ENCODE results near the gene C9. TPM values are rescaled to one million over a fixed set of nuclear protein-coding genes. Genes with fewer than 3 reads are reported as not detected.

Gene C9
- total RNA-seq, 2 donors from 2014 or later = not detected

GRCh38 chr5:39314591-39314990 lies 49.7 kb downstream of the C9 start:
- TF ChIP-seq CTCF (IDR thresholded peaks at IDR 0.05) (no peak), POLR2A (IDR thresholded peaks at IDR 0.05) (no peak)
- no peak for ATAC-seq

GRCh38 chr5:39309534-39309933 lies 54.8 kb downstream of the C9 start:
- WGBS, 2 donors = 52 to 80% methylated on average over 1 of the region's 1 CpG
- Histone ChIP-seq H3K9me3 (no peaks in the 10 kb centered on the region), H3K4me1 (no peaks in the 10 kb centered on the region), H3K27ac (no peak overlapping the region), H3K27me3 (no peaks in the 10 kb centered on the region), H3K4me3 (no peak overlapping the region), H3K36me3 (replicated peaks in 1 of 2; ENCODE audit: insufficient read depth in 1 of 2, low read depth in 2 of 2) (no peaks in the 10 kb centered on the region)
- TF ChIP-seq CTCF (IDR thresholded peaks at IDR 0.05) (no peak), POLR2A (IDR thresholded peaks at IDR 0.05) (no peak)
- intact Hi-C loops (cut with DNase I) = no loop called here
- DNase-seq = no peak
- no peak for ATAC-seq

More at GRCh38 chr5:39314591-39314990, 49.7 kb downstream of the C9 start:
- H3K27ac ChIP-seq = no peak overlapping the region
- no peaks in the 10 kb centered on the region for H3K27me3 ChIP-seq
- WGBS, 2 donors = 58 to 84% methylated on average over 1 of the region's 1 CpG
- no peak overlapping the region for H3K4me3 ChIP-seq
- intact Hi-C loops (cut with DNase I) = no loop called here
- no peaks in the 10 kb centered on the region for H3K9me3 ChIP-seq
- DNase-seq = no peak
- H3K36me3 ChIP-seq (replicated peaks in 1 of 2; ENCODE audit: insufficient read depth in 1 of 2, low read depth in 2 of 2) = no peaks in the 10 kb centered on the region
- H3K4me1 ChIP-seq = no peaks in the 10 kb centered on the region

GRCh38 chr5:39302472-39302871 lies 61.8 kb downstream of the C9 start:
- WGBS, 2 donors = 70 to 85% methylated on average over 1 of the region's 1 CpG
- Histone ChIP-seq H3K4me3 (no peak overlapping the region), H3K36me3 (replicated peaks in 1 of 2; ENCODE audit: insufficient read depth in 1 of 2, low read depth in 2 of 2) (no peaks in the 10 kb centered on the region), H3K4me1 (no peaks in the 10 kb centered on the region), H3K27me3 (no peaks in the 10 kb centered on the region), H3K9me3 (no peaks in the 10 kb centered on the region), H3K27ac (no peak overlapping the region)
- no peak for TF ChIP-seq POLR2A (IDR thresholded peaks at IDR 0.05)
- TF ChIP-seq CTCF (IDR thresholded peaks at IDR 0.05) = no peak
- ATAC-seq (no peak), DNase-seq (no peak)
- intact Hi-C loops (cut with DNase I) = no loop called here

GRCh38 chr5:39301406-39301805 lies 62.9 kb downstream of the C9 start:
- no peaks in the 10 kb centered on the region for H3K27me3 ChIP-seq
- no peak overlapping the region for H3K4me3 ChIP-seq
- H3K27ac ChIP-seq = no peak overlapping the region
- no peak for DNase-seq
- no peak for TF ChIP-seq CTCF (IDR thresholded peaks at IDR 0.05)
- no peak for TF ChIP-seq POLR2A (IDR thresholded peaks at IDR 0.05)
- H3K4me1 ChIP-seq = no peaks in the 10 kb centered on the region
- H3K9me3 ChIP-seq = no peaks in the 10 kb centered on the region
- intact Hi-C loops (cut with DNase I) = no loop called here
- H3K36me3 ChIP-seq (replicated peaks in 1 of 2; ENCODE audit: insufficient read depth in 1 of 2, low read depth in 2 of 2) = no peaks in the 10 kb centered on the region
- ATAC-seq = no peak

DNA sequence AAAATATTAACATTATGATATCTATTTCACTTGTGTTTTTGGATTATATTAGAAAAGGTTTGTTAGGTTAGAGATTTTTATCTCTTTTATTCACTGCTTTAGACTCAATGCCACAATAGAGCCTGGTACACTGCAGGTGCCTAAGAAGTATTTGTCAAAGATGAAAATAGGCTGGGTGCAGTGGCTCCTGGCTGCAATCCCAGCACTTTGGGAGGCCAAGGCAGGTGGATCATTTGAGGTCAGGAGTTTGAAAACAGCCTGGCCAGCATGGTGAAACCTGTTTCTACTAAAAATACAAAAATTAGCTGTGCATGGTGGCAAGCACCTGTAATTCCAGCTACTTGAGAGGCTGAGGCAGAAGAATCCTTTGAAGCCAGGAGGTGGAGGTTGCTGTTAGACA lies 64.3 kb downstream of the C9 start:
- H3K36me3 ChIP-seq (replicated peaks in 1 of 2; ENCODE audit: insufficient read depth in 1 of 2, low read depth in 2 of 2) = no peaks in the 10 kb centered on the region
- no peaks in the 10 kb centered on the region for H3K27me3 ChIP-seq
- intact Hi-C loops (cut with DNase I) = no loop called here
- DNase-seq = no peak
- no peak overlapping the region for H3K4me3 ChIP-seq
- no peak for ATAC-seq
- H3K4me1 ChIP-seq = no peaks in the 10 kb centered on the region
- no peak for TF ChIP-seq POLR2A (IDR thresholded peaks at IDR 0.05)
- no peak for TF ChIP-seq CTCF (IDR thresholded peaks at IDR 0.05)
- H3K27ac ChIP-seq = no peak overlapping the region
- no peaks in the 10 kb centered on the region for H3K9me3 ChIP-seq
